ENCODE results near the gene NXPE1.
A peak's percentile ranks its signal among the peaks of the same experiment; 100 is the strongest.

NXPE1 gene

DNA sequence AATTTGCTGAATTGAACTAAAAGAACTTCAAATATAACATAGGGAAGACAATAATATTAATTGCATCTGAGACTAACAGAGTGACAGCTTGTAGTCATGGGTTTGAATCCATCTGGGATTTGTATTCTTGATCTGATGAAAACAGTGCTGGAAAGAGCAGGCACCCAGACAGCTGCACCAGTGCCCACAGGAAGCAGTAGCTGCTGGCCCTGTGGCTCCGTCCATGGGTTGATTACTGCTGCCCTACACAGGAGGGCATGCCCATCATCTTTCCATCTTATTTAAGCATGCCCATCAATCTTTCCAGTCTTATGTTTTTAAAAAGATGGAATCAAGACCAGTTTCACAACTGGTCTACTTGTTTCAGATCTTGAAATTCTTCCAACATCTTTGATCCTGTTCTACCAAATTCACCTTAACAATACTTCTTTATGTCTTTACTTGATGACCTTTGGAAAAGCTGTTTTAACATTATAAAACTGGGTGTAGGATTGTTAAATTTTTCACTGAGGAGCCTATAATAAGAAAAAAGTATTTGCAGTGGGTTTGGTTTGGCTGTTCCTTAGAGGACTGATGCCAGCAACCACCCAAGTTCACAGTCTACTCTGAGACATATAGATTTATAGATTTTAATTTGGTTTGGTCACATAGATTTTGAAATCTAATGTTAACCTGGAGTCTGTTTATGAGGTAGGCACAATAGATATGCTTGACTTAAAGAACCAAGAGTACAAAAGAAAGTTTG is 36.7 kb upstream of the NXPE1 start:
- H3K27me3 ChIP-seq (ENCODE audit: control insufficient read depth, insufficient read depth, low read length) = peaks cover 3% of the 10 kb centered on the region
- H3K4me2 ChIP-seq (ENCODE audit: low read length) = no peak overlapping the region
- no peaks in the 10 kb centered on the region for H3K4me1 ChIP-seq (ENCODE audit: control insufficient read depth, insufficient read depth, low read length)
- no peak overlapping the region for H3K4me3 ChIP-seq (ENCODE audit: low read length)
- H3K36me3 ChIP-seq (ENCODE audit: insufficient read depth, low read length) = no peaks in the 10 kb centered on the region
- H3K9me3 ChIP-seq (replicated peaks; ENCODE audit: low read length) = no peaks in the 10 kb centered on the region
- no peak overlapping the region for H3K9ac ChIP-seq (ENCODE audit: low read depth, low read length)

DNA sequence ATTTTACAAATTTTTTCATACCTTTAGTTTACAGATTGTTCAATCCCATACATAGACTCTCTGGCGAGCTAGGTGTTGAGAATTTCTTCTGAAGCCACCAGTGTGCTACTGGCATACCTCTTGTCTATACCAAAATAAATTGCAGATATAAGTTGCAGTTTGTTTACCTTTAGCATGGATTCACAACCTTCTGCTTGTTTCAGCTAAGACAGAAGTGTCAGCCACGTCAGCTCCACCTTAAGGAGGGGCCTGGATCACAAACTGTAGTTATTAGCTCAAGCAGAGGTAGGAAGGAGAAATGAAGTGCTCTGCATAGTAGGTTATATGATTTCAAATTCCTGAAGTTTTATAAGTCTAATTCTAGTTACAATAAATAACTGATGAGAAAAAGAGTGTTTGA is 35.9 kb upstream of the NXPE1 start, which contains the start of gene NXPE4:
Gene NXPE4 (minus strand): TSS at position 216 of the 400 bp plus-strand sequence. CDS start 1,027 bp downstream, outside the sequence.
- Histone ChIP-seq H3K4me2 (ENCODE audit: low read length) (no peak within 1 kb of the TSS), H3K9me3 (replicated peaks; ENCODE audit: low read length) (no peaks in the 10 kb centered on the region), H3K36me3 (ENCODE audit: insufficient read depth, low read length) (no peaks in the 10 kb centered on the region), H3K9ac (ENCODE audit: low read depth, low read length) (no peak within 1 kb of the TSS), H3K4me1 (ENCODE audit: control insufficient read depth, insufficient read depth, low read length) (no peaks in the 10 kb centered on the region), H3K4me3 (ENCODE audit: low read length) (no peak within 1 kb of the TSS), H3K27me3 (ENCODE audit: control insufficient read depth, insufficient read depth, low read length) (peaks cover 3% of the 10 kb centered on the region)

GRCh38 chr11:114594703-114595102 is 35.0 kb upstream of the NXPE1 start:
- no peaks in the 10 kb centered on the region for H3K36me3 ChIP-seq (ENCODE audit: insufficient read depth, low read length)
- no peaks in the 10 kb centered on the region for H3K4me1 ChIP-seq (ENCODE audit: control insufficient read depth, insufficient read depth, low read length)
- no peaks in the 10 kb centered on the region for H3K9me3 ChIP-seq (replicated peaks; ENCODE audit: low read length)
- H3K4me2 ChIP-seq (ENCODE audit: low read length) = no peak overlapping the region
- H3K4me3 ChIP-seq (ENCODE audit: low read length) = no peak overlapping the region
- H3K27me3 ChIP-seq (ENCODE audit: control insufficient read depth, insufficient read depth, low read length) = peaks cover 3% of the 10 kb centered on the region
- no peak overlapping the region for H3K9ac ChIP-seq (ENCODE audit: low read depth, low read length)

DNA sequence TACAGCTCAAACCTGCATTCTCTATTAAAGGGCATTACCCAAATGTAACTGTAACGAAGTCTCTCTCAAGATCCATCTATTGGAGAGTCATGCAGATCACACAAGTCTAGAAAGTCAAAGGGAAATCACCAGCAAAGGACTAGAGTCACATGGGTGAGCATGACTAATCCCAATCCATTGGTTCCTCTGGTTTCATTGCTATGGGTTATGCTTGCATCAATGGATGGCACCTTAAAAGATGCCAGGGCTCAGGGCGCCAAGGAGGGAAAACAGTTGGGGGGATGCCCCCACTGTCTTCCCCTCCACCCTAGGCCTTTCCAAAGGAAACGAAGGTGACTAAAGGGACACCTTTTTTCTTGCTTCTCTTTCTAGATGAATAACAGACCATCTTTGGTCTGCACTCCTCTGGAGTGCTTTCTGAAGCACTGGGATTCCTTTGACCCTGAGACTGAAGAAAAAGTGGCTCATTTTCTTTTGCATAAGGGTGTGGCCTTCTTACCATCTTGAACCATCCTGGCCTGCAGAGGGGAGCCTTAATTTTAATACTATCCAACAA is 27.8 kb upstream of the NXPE1 start:
- Histone ChIP-seq H3K4me1 (ENCODE audit: control insufficient read depth, insufficient read depth, low read length) (no peaks in the 10 kb centered on the region), H3K9me3 (replicated peaks; ENCODE audit: low read length) (peaks cover 5% of the 10 kb centered on the region), H3K9ac (ENCODE audit: low read depth, low read length) (no peak overlapping the region), H3K36me3 (ENCODE audit: insufficient read depth, low read length) (no peaks in the 10 kb centered on the region), H3K4me3 (ENCODE audit: low read length) (no peak overlapping the region), H3K27me3 (ENCODE audit: control insufficient read depth, insufficient read depth, low read length) (no peaks in the 10 kb centered on the region), H3K4me2 (ENCODE audit: low read length) (no peak overlapping the region)

DNA sequence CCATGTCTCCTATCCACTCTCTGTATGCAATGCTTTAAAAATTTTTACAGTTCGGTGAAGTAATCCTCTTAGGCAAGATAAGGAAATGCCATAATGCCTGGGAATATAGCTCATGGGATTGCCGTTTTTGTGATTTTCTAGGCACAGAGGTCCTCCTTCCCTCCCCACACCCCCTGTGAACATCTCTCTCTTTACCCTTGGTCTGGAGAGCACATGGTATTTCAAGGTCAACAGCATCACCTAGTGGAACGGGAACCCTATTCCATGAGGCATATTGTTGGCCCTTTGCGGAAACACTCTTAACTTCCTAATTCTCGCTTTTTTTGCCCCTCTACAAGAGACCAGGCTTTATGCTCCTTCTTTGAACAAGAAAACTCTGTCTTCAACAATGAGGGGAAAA is 27.1 kb upstream of the NXPE1 start:
- no peak overlapping the region for H3K4me3 ChIP-seq (ENCODE audit: low read length)
- no peak overlapping the region for H3K9ac ChIP-seq (ENCODE audit: low read depth, low read length)
- H3K9me3 ChIP-seq (replicated peaks; ENCODE audit: low read length) = peaks cover 5% of the 10 kb centered on the region
- no peaks in the 10 kb centered on the region for H3K27me3 ChIP-seq (ENCODE audit: control insufficient read depth, insufficient read depth, low read length)
- H3K4me2 ChIP-seq (ENCODE audit: low read length) = no peak overlapping the region
- no peaks in the 10 kb centered on the region for H3K4me1 ChIP-seq (ENCODE audit: control insufficient read depth, insufficient read depth, low read length)
- no peaks in the 10 kb centered on the region for H3K36me3 ChIP-seq (ENCODE audit: insufficient read depth, low read length)

GRCh38 chr11:114571712-114572111 is 12.0 kb upstream of the NXPE1 start:
- no peaks in the 10 kb centered on the region for H3K36me3 ChIP-seq (ENCODE audit: insufficient read depth, low read length)
- no peaks in the 10 kb centered on the region for H3K4me1 ChIP-seq (ENCODE audit: control insufficient read depth, insufficient read depth, low read length)
- H3K9ac ChIP-seq (ENCODE audit: low read depth, low read length) = no peak overlapping the region
- no peaks in the 10 kb centered on the region for H3K9me3 ChIP-seq (replicated peaks; ENCODE audit: low read length)
- no peak overlapping the region for H3K4me2 ChIP-seq (ENCODE audit: low read length)
- H3K27me3 ChIP-seq (ENCODE audit: control insufficient read depth, insufficient read depth, low read length) = peaks cover 3% of the 10 kb centered on the region
- no peak overlapping the region for H3K4me3 ChIP-seq (ENCODE audit: low read length)

DNA sequence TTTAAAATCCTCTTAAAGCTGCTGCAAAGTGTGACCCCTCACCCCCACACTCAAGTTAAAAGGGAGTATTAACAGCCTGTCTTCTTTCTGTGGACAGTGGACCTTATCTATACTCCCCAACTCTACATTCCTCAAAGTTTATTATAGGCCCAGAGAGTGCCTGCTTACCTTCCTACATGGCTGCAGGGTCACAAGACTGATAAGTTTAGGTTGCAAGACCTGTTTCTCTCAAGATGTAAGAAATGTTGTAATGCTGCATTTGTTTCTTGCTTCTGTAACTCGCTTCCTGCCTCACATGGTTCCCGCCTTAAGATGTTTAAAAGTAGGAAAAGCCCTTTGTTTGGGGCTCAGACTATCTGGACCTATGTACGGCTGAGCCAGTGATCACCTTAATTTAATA is 10.1 kb upstream of the NXPE1 start:
- no peaks in the 10 kb centered on the region for H3K4me1 ChIP-seq (ENCODE audit: control insufficient read depth, insufficient read depth, low read length)
- H3K36me3 ChIP-seq (ENCODE audit: insufficient read depth, low read length) = no peaks in the 10 kb centered on the region
- peaks cover 3% of the 10 kb centered on the region for H3K27me3 ChIP-seq (ENCODE audit: control insufficient read depth, insufficient read depth, low read length)
- H3K9ac ChIP-seq (ENCODE audit: low read depth, low read length) = no peak overlapping the region
- no peak overlapping the region for H3K4me3 ChIP-seq (ENCODE audit: low read length)
- no peak overlapping the region for H3K4me2 ChIP-seq (ENCODE audit: low read length)
- no peaks in the 10 kb centered on the region for H3K9me3 ChIP-seq (replicated peaks; ENCODE audit: low read length)

DNA sequence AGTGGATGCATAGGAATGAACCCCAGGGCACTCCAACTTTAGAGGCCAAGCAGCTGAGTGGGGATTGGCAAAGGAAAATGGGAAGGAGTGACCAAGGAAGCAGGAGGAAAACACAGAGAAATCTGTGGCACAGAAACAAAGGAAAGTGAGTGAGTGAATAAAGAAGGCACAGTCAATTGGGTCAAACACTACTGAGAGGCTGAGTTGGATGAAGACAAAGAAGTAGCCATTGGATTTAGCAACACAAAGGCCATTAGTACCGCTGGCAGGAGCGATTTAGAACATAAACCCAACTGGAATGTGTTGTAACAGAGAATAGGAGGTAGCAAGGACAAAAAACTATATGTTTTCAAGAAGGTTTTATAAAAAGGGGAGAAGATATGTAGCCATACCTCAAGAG is 6.6 kb upstream of the NXPE1 start:
- no peaks in the 10 kb centered on the region for H3K36me3 ChIP-seq (ENCODE audit: insufficient read depth, low read length)
- H3K9me3 ChIP-seq (replicated peaks; ENCODE audit: low read length) = no peaks in the 10 kb centered on the region
- H3K4me1 ChIP-seq (ENCODE audit: control insufficient read depth, insufficient read depth, low read length) = peaks cover 10% of the 10 kb centered on the region
- H3K4me3 ChIP-seq (ENCODE audit: low read length) = no peak overlapping the region
- H3K9ac ChIP-seq (ENCODE audit: low read depth, low read length) = no peak overlapping the region
- H3K27me3 ChIP-seq (ENCODE audit: control insufficient read depth, insufficient read depth, low read length) = no peaks in the 10 kb centered on the region
- no peak overlapping the region for H3K4me2 ChIP-seq (ENCODE audit: low read length)

- Histone ChIP-seq H3K9ac (ENCODE audit: low read depth, low read length) (no peak overlapping the region), H3K27me3 (ENCODE audit: control insufficient read depth, insufficient read depth, low read length) (no peaks in the 10 kb centered on the region), H3K9me3 (replicated peaks; ENCODE audit: low read length) (no peaks in the 10 kb centered on the region), H3K4me1 (ENCODE audit: control insufficient read depth, insufficient read depth, low read length) (peaks cover 10% of the 10 kb centered on the region), H3K36me3 (ENCODE audit: insufficient read depth, low read length) (no peaks in the 10 kb centered on the region), H3K4me3 (ENCODE audit: low read length) (no peak overlapping the region), H3K4me2 (ENCODE audit: low read length) (no peak overlapping the region)
These were observed 5.2 kb upstream of the NXPE1 start for GRCh38 chr11:114564831-114565230.

DNA sequence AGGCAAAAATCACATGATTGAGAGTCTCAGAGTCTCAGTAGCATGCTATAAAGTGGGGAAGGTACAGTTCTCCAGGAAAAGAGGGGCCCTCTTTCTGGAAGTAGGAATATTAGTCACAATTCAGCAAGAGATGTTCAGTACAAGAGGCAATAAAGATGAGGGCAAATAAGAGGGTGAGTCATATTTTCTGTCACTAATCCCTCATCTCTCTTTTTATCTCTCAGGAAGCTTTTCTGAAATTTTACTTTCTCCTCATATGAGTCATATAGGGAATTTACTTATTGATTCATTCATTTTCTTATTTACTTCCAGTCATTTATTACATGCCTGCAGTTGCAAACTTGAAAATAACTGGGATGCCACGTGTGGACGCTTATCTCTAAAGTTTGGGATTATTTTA is 3.4 kb upstream of the NXPE1 start:
- H3K4me2 ChIP-seq (ENCODE audit: low read length) = peak overlapping the region; percentile 48
- H3K9me3 ChIP-seq (replicated peaks; ENCODE audit: low read length) = no peaks in the 10 kb centered on the region
- H3K4me1 ChIP-seq (ENCODE audit: control insufficient read depth, insufficient read depth, low read length) = peaks cover 10% of the 10 kb centered on the region
- no peak overlapping the region for H3K4me3 ChIP-seq (ENCODE audit: low read length)
- no peaks in the 10 kb centered on the region for H3K27me3 ChIP-seq (ENCODE audit: control insufficient read depth, insufficient read depth, low read length)
- no peaks in the 10 kb centered on the region for H3K36me3 ChIP-seq (ENCODE audit: insufficient read depth, low read length)
- no peak overlapping the region for H3K9ac ChIP-seq (ENCODE audit: low read depth, low read length)

GRCh38 chr11:114562166-114562916 is 2.7 kb upstream of the NXPE1 start:
- no peak overlapping the region for H3K4me3 ChIP-seq (ENCODE audit: low read length)
- H3K27me3 ChIP-seq (ENCODE audit: control insufficient read depth, insufficient read depth, low read length) = no peaks in the 10 kb centered on the region
- no peaks in the 10 kb centered on the region for H3K9me3 ChIP-seq (replicated peaks; ENCODE audit: low read length)
- H3K4me1 ChIP-seq (ENCODE audit: control insufficient read depth, insufficient read depth, low read length) = peaks cover 10% of the 10 kb centered on the region
- H3K4me2 ChIP-seq (ENCODE audit: low read length) = peak overlapping the region; percentile 48
- H3K9ac ChIP-seq (ENCODE audit: low read depth, low read length) = no peak overlapping the region
- H3K36me3 ChIP-seq (ENCODE audit: insufficient read depth, low read length) = no peaks in the 10 kb centered on the region

Measured in skeletal muscle satellite cell (primary cell).